Right atrium auricular region (tissue), 2 donors: ENCODE measurements around the gene OR6K2. TPM values are rescaled to one million over a fixed set of nuclear protein-coding genes. Genes with fewer than 3 reads are reported as not detected.

Experiments used
- DNase-seq: peaks from one replicate; pipeline ENCODE4 v3.0.0-alpha.2; 2019; ENCODE audit warnings: low spot score
- H3K27ac ChIP-seq, 2 donors: fragments of 200-600 bp; sonication (generic); 1 replicate in 1 of 2; 2 replicates in 1 of 2; pipeline ENCODE4 v1.5.1; 2016 to 2019
- H3K27me3 ChIP-seq, 2 donors: fragments of 200-600 bp; sonication (generic); one replicate each; pipeline versions ENCODE4 v1.5.1 to v1.6.0; 2017 to 2019
- H3K36me3 ChIP-seq: fragments of 200-600 bp; sonication (generic); one replicate; pipeline ENCODE4 v1.5.1; 2016
- H3K4me1 ChIP-seq, 2 donors: fragments of 200-600 bp; sonication (generic); one replicate each; pipeline versions ENCODE4 v1.5.1 to v1.6.0; 2017 to 2019
- H3K4me3 ChIP-seq, 2 donors: fragments of 200-600 bp; sonication (generic); 1 replicate in 1 of 2; 2 replicates in 1 of 2; pipeline ENCODE4 v1.5.1; 2017 to 2019; ENCODE audit warnings: mild to moderate bottlenecking in 1 of 2, moderate library complexity in 1 of 2
- H3K9me3 ChIP-seq, 2 donors: fragments of 200-600 bp; sonication (generic); one replicate each; pipeline ENCODE4 v1.5.1; 2019
- CTCF ChIP-seq, 2 donors: fragments of 200-600 bp; sonication (generic); IDR thresholded peaks; one replicate each; pipeline ENCODE4 v1.5.1; 2019; ENCODE audit warnings: antibody characterized with exemption in 2 of 2
- total RNA-seq, 2 donors: library from RNA; depleted of rRNA; stranded (reverse); fragments of >200 nt; gene quantifications; one replicate each; pipeline ENCODE4 v1.1.0, GENCODE V29; 2016

Gene OR6K2
- total RNA-seq, 2 donors from 2014 or later: not detected

DNA sequence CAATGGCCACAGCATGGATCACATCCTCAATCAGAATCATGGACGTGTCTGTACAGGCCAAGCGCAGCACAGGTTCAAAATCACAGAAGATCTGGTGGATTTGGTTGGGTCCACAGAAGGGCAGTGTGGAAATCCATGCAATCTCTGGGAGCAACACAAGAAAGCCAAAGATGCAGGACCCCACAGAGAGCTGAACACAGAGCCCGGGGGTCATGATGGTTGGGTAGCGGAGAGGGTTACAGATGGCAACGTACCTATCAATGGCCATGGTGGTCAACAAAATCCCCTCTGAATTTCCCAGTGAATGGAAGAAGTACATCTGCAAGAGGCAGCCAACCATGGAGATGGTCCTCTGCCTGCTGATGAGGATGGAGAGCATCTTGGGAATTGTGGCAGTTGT is 24.0 kb upstream of the OR6K2 start:
- TF ChIP-seq CTCF (IDR thresholded peaks at IDR 0.05): no peak
- no peaks in the 10 kb centered on the region for H3K36me3 ChIP-seq
- no peak overlapping the region for H3K4me3 ChIP-seq
- no peak for DNase-seq
- no peaks in the 10 kb centered on the region for H3K4me1 ChIP-seq
- H3K27me3 ChIP-seq: no peaks in the 10 kb centered on the region
- no peak overlapping the region for H3K27ac ChIP-seq
- H3K9me3 ChIP-seq: no peaks in the 10 kb centered on the region

DNA sequence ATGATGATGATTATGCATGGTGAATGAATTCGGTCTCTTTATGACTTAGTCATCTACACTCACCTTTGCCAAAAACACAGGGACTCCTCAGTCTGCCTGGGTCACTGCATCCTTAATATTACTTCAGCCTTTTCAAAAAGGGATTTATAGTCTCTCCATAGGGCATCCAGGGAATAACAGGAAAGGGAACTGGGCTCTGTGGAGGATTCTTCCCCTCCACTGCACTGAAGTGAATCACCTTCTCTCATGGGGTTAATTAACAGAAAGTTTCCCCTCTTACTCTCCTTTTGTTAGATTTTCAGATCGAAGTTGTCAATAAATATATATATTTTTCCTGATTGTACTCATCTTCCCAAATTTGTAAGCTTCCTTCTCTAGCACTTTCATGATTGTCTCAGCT is 20.2 kb upstream of the OR6K2 start, which contains the start of gene OR6K3:
TSS of gene OR6K3 (minus strand) at position 101 of the 400 bp plus-strand sequence. CDS start 2,605 bp downstream, outside the sequence.
- Histone ChIP-seq H3K27ac (no peak within 1 kb of the TSS), H3K27me3 (no peaks in the 10 kb centered on the region), H3K4me1 (no peaks in the 10 kb centered on the region), H3K4me3 (no peak within 1 kb of the TSS), H3K36me3 (no peaks in the 10 kb centered on the region), H3K9me3 (no peaks in the 10 kb centered on the region)
- TF ChIP-seq CTCF (IDR thresholded peaks at IDR 0.05): no peak
- no peak for DNase-seq

DNA sequence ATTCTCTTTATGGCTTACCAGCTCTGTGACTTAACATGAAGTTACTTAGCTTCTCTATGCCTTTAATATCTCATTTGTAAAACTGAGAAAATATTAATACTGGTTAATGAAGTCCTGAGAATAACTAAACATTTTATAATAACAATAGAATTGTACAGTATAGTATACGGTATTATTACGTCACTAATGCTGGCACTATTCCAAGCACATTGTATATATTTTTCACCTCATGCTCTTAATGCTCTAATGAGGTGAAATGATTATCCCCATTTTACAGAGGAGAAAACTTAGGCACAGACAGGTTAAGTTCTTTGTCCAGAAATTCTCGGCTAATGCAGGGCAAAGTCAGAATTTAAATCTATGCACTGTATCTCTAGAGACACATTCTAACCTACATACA is 19.2 kb upstream of the OR6K2 start:
- Histone ChIP-seq H3K27me3 (no peaks in the 10 kb centered on the region), H3K4me1 (no peaks in the 10 kb centered on the region), H3K27ac (no peak overlapping the region), H3K4me3 (no peak overlapping the region), H3K36me3 (no peaks in the 10 kb centered on the region), H3K9me3 (no peaks in the 10 kb centered on the region)
- TF ChIP-seq CTCF (IDR thresholded peaks at IDR 0.05): no peak
- no peak for DNase-seq

DNA sequence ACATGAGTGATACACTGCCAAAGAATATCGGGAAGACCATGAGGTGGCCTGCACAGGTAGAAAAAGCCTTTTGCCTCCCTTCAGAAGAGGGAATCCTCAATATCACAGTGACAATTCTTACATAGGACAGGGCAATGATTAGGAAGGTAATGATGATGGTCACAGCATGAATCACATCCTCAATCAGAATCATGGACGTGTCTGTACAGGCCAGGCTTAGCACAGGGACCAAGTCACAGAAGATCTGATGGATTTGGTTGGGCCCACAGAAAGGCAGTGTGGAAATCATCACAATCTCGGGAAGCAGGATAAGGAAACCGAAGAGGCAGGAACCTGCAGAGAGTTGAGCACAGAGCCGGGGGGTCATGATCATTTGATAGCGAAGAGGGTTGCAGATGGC is 16.9 kb upstream of the OR6K2 start:
- Histone ChIP-seq H3K27ac (no peak overlapping the region), H3K4me1 (no peaks in the 10 kb centered on the region), H3K4me3 (no peak overlapping the region), H3K27me3 (no peaks in the 10 kb centered on the region), H3K36me3 (no peaks in the 10 kb centered on the region), H3K9me3 (no peaks in the 10 kb centered on the region)
- no peak for DNase-seq
- no peak for TF ChIP-seq CTCF (IDR thresholded peaks at IDR 0.05)

DNA sequence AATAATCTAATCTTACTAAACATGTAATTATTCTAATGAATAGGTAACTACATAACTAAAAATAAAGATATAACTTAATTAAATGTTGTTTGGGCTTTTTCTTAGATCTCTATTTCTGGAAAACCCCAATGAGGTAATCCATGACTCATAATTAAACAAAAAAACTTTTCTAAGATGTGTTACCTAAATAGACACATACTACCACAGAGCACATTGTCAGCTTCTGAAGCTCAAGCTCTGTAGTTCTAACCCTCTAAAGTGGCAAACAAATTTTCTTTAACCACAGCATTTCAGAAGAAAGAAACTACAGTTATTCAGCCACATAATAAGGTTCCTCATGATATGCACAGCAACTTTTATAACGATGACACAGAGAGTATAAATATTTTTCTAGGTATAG is 15.9 kb upstream of the OR6K2 start:
- TF ChIP-seq CTCF (IDR thresholded peaks at IDR 0.05): no peak
- Histone ChIP-seq H3K9me3 (no peaks in the 10 kb centered on the region), H3K27me3 (no peaks in the 10 kb centered on the region), H3K27ac (no peak overlapping the region), H3K4me3 (no peak overlapping the region), H3K36me3 (no peaks in the 10 kb centered on the region), H3K4me1 (no peaks in the 10 kb centered on the region)
- no peak for DNase-seq

- no peaks in the 10 kb centered on the region for H3K36me3 ChIP-seq
- no peaks in the 10 kb centered on the region for H3K27me3 ChIP-seq
- H3K4me1 ChIP-seq: no peaks in the 10 kb centered on the region
- DNase-seq: no peak
- H3K27ac ChIP-seq: no peak overlapping the region
- TF ChIP-seq CTCF (IDR thresholded peaks at IDR 0.05): no peak
- no peak overlapping the region for H3K4me3 ChIP-seq
- H3K9me3 ChIP-seq: no peaks in the 10 kb centered on the region
Measured at GRCh38 chr1:158714754-158715153, 14.3 kb upstream of the OR6K2 start.
